Measurements from ENCODE around the gene SLC66A1.

SLC66A1 gene

GRCh38 chr1:19375631-19376400 lies 63.7 kb downstream of the SLC66A1 start:
- DNase-seq (ENCODE audit: insufficient read length, low spot score) = no peak
- no peak for FAIRE-seq

GRCh38 chr1:19376428-19377372 lies 64.6 kb downstream of the SLC66A1 start:
- FAIRE-seq = no peak
- no peak for DNase-seq (ENCODE audit: insufficient read length, low spot score)

GRCh38 chr1:19377812-19378718 lies 65.9 kb downstream of the SLC66A1 start:
- FAIRE-seq (no peak), DNase-seq (ENCODE audit: insufficient read length, low spot score) (no peak)

Data from HTR-8/SVneo (cell line).